OCI-LY3 (cell line): Measurements from ENCODE around the gene MFN2.

ENCODE experiments used
- H2AFZ ChIP-seq: fragments of 200-600, 300-600 bp; shearing (Covaris generic); 2 replicates; pipeline ENCODE4 v1.6.0; 2014; ENCODE audit warnings: antibody characterized with exemption, low read depth, low read length
- H3K27ac ChIP-seq: fragments of 200-600, 300-600 bp; sonication (generic); 2 replicates; pipeline ENCODE4 v1.5.1; 2014; ENCODE audit warnings: mild to moderate bottlenecking, low read length, moderate library complexity, mixed read lengths
- H3K27me3 ChIP-seq: fragments of 200-600, 300-600 bp; sonication (generic); 2 replicates; pipeline ENCODE4 v1.6.1; 2014; ENCODE audit warnings: low read depth, low read length, mixed read lengths
- H3K36me3 ChIP-seq: fragments of 200-600, 300-600 bp; sonication (generic); replicated peaks from 2 replicates; pipeline ENCODE3; 2014; ENCODE audit warnings: low read depth, low read length, mixed read lengths
- H3K4me1 ChIP-seq: fragments of 300-600, 200-600 bp; sonication (generic); 2 replicates; pipeline ENCODE4 v1.6.1; 2014; ENCODE audit warnings: low read length, mixed read lengths
- H3K4me2 ChIP-seq: fragments of 200-600, 300-600 bp; sonication (generic); 2 replicates; pipeline ENCODE4 v1.6.1; 2014; ENCODE audit warnings: low read length, mixed read lengths
- H3K4me3 ChIP-seq: fragments of 300-600, 200-600 bp; sonication (generic); 2 replicates; pipeline ENCODE4 v1.5.1; 2014; ENCODE audit warnings: antibody characterized with exemption, mild to moderate bottlenecking, low read length, moderate library complexity
- H3K79me2 ChIP-seq: fragments of 300-600, 200-600 bp; shearing (Covaris generic); 2 replicates; pipeline ENCODE4 v1.6.1; 2014; ENCODE audit warnings: mild to moderate bottlenecking, low read length, mixed read lengths
- H3K9ac ChIP-seq: fragments of 300-600, 200-600 bp; shearing (Covaris generic); 2 replicates; pipeline ENCODE4 v1.6.0; 2014; ENCODE audit warnings: mild to moderate bottlenecking, low read length, moderate library complexity
- H3K9me3 ChIP-seq: fragments of 200-600, 300-600 bp; shearing (Covaris generic); 2 replicates; pipeline ENCODE4 v1.6.1; 2014; ENCODE audit warnings: low read length, mixed read lengths; ENCODE audit not compliant: insufficient read depth
- H4K20me1 ChIP-seq: fragments of 200-600, 300-600 bp; sonication (generic); 2 replicates; pipeline ENCODE4 v1.6.1; 2016; ENCODE audit warnings: low read length, mixed read lengths; ENCODE audit not compliant: insufficient read depth
- CTCF ChIP-seq: fragments of 200-600, 300-600 bp; sonication (generic); IDR thresholded peaks from 2 replicates; pipeline ENCODE4 v1.5.1; 2014; ENCODE audit warnings: antibody characterized with exemption, low read length, low read depth
- EZH2phosphoT487 ChIP-seq: fragments of 200-600 bp; shearing (Covaris generic); IDR thresholded peaks from 2 replicates; pipeline ENCODE4 v1.6.1; 2018; ENCODE audit warnings: antibody characterized with exemption, mixed run types, low read depth

The MFN2 gene

GRCh38 chr1:11960715-11961114, 19.5 kb upstream of the MFN2 start:
- Histone ChIP-seq H3K27me3 (no peaks in the 10 kb centered on the region), H2AFZ (no peak overlapping the region), H3K4me3 (no peak overlapping the region), H3K9me3 (no peaks in the 10 kb centered on the region), H4K20me1 (no peaks in the 10 kb centered on the region), H3K9ac (no peak overlapping the region), H3K27ac (no peak overlapping the region), H3K4me2 (no peak overlapping the region), H3K4me1 (no peaks in the 10 kb centered on the region), H3K79me2 (no peaks in the 10 kb centered on the region), H3K36me3 (peaks cover 3% of the 10 kb centered on the region)
- no peak for TF ChIP-seq EZH2phosphoT487
- no peak for TF ChIP-seq CTCF

GRCh38 chr1:11961230-11961629, 19.0 kb upstream of the MFN2 start:
- Histone ChIP-seq H3K36me3 (peaks cover 3% of the 10 kb centered on the region), H3K9ac (no peak overlapping the region), H3K4me2 (no peak overlapping the region), H3K4me3 (no peak overlapping the region), H3K9me3 (no peaks in the 10 kb centered on the region), H2AFZ (no peak overlapping the region), H3K27me3 (no peaks in the 10 kb centered on the region), H3K27ac (no peak overlapping the region), H3K4me1 (no peaks in the 10 kb centered on the region), H4K20me1 (no peaks in the 10 kb centered on the region), H3K79me2 (no peaks in the 10 kb centered on the region)
- TF ChIP-seq CTCF (no peak), EZH2phosphoT487 (no peak)

- H3K9ac ChIP-seq, result no peak overlapping the region
Observed at GRCh38 chr1:11963622-11964021, 16.6 kb upstream of the MFN2 start.

GRCh38 chr1:11964656-11965055, 15.6 kb upstream of the MFN2 start:
- TF ChIP-seq EZH2phosphoT487, result no peak
- no peak for TF ChIP-seq CTCF
- Histone ChIP-seq H3K9me3 (no peaks in the 10 kb centered on the region), H3K4me3 (no peak overlapping the region), H4K20me1 (no peaks in the 10 kb centered on the region), H3K79me2 (no peaks in the 10 kb centered on the region), H3K4me2 (no peak overlapping the region), H3K36me3 (peaks cover 3% of the 10 kb centered on the region), H3K27me3 (no peaks in the 10 kb centered on the region), H2AFZ (no peak overlapping the region), H3K4me1 (no peaks in the 10 kb centered on the region), H3K27ac (no peak overlapping the region), H3K9ac (no peak overlapping the region)

More at GRCh38 chr1:11963622-11964021, 16.6 kb upstream of the MFN2 start:
- no peak overlapping the region for H3K4me3 ChIP-seq
- no peak for TF ChIP-seq EZH2phosphoT487
- no peak for TF ChIP-seq CTCF
- H2AFZ ChIP-seq, result no peak overlapping the region
- H4K20me1 ChIP-seq, result no peaks in the 10 kb centered on the region
- H3K27me3 ChIP-seq, result no peaks in the 10 kb centered on the region
- no peaks in the 10 kb centered on the region for H3K79me2 ChIP-seq
- H3K4me2 ChIP-seq, result no peak overlapping the region
- no peaks in the 10 kb centered on the region for H3K9me3 ChIP-seq
- H3K36me3 ChIP-seq, result peaks cover 3% of the 10 kb centered on the region
- no peaks in the 10 kb centered on the region for H3K4me1 ChIP-seq
- no peak overlapping the region for H3K27ac ChIP-seq
